HG03354 (cell line): ENCODE data around the gene KNL1.
A peak's percentile ranks its signal among the peaks of the same experiment; 100 is the strongest.
"Not testable (repeated sequence)": the region's sequence is repeated elsewhere in the genome, so short reads cannot be mapped to it uniquely, and the experiment has no call there.

Experiments used
- ATAC-seq: cut with Tn5 transposase; IDR thresholded peaks from one replicate; pipeline ENCODE4 v1.9.1; 2021; ENCODE audit warnings: mild to moderate bottlenecking; ENCODE audit not compliant: unreplicated experiment, poor library complexity, severe bottlenecking

The KNL1 gene

DNA sequence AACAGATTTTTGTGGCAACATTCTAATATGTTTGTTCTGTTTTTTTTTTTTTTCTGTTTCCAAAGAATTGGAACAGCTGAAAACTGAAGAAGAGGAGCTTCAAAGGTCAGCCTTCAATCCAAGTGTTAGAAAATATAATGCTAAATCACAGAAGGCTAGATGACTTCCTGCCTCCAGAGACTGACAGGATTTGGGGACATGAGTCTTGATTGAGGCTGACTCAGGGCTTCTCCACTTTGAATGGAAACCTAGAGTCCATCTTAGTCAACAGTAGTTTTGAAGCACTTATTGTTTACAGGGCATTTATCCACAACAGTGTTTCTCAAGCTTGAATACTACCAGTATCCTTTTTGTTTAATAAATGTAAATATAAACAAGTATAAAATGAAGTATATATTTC, 56.4 kb downstream of the KNL1 start:
- ATAC-seq, result no peak

DNA sequence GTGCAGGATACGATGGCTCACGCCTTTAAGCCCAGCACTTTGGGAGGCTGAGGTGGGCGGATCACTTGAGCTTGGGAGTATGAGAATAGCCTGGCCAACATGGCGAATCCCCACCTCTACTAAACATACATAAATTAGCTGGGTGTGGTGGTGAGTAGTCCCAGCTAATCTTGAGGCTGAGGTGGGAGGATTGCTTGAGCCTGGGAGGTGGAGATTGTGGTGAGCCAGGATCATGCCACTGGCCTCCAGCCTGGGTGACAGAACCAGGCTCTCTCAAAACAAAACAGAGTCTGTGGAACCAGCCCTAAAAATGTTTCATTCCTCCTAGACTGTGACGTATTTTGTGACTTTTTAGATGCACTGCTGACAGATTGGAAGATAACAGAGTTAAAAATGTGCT, 66.6 kb downstream of the KNL1 start:
- ATAC-seq, result no peak

DNA sequence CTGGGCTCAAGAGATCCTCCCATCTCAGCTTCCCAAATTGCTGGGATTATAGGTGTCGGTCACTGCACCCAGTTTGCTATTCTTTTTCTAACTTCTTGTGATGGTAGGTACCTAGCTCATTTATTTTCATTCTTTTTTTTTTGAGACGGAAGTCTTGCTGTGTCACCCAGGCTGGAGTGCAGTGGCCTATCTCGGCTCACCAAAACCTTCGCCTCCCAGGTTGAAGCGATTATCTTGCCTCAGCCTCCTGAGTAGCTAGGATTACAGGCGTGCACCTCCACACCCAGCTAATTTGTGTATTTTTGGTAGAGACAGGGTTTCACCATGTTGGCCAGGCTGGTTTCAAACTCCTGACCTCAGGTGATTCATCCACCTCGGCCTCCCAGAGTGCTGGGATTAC, 70.9 kb downstream of the KNL1 start:
- ATAC-seq, result no peak

DNA sequence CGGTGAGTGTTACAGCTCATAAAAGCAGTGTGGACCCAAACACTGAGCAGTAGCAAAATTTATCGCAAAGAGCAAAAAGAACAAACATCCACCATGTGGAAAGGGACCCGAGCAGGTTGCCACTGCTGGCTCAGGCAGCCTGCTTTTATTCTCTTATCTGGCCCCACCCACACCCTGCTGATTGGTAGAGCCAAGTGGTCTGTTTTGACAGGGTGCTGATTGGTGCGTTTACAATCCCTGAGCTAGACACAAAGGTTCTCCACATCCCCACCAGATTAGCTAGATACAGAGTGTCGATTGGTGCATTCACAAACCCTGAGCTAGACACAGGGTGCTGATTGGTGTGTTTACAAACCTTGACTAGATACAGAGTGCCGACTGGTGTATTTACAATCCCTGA, 82.2 kb downstream of the KNL1 start:
- not testable (repeated sequence) for ATAC-seq

DNA sequence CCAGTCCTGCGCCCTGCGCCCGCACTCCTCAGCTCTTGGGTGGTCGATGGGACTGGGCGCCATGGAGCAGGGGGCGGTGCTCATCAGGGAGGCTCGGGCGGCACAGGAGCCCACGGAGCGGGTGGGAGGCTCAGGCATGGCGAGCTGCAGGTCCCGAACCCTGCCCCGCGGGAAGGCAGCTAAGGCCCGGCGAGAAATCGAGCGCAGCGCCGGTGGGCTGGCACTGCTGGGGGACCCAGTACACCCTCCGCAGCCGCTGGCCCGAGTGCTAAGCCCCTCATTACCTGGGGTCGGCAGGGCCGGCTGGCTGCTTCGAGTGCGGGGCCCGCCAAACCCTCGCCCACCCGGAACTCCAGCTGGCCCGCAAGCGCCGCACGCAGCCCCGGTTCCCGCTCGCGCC, 82.9 kb downstream of the KNL1 start:
- ATAC-seq, result not testable (repeated sequence)

DNA sequence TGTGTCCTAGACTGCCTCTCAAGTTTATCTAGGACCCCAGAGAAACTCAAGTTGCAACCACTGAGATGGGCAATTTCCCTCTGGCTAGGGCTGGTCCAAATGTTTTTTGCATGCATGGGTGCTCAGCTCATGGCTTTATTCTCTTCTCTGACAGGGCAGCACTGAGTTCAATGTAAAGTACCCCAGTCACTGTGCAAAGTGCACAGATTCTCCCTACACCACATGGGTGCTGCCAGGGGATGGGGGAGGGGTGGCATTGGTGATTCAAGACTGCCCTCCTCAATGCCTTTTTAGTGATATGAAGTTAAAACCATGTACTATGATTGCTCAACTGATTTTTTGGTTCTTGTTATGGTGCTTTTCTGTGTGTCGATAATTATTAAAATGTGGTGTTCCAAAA, 86.1 kb downstream of the KNL1 start:
- no peak for ATAC-seq

DNA sequence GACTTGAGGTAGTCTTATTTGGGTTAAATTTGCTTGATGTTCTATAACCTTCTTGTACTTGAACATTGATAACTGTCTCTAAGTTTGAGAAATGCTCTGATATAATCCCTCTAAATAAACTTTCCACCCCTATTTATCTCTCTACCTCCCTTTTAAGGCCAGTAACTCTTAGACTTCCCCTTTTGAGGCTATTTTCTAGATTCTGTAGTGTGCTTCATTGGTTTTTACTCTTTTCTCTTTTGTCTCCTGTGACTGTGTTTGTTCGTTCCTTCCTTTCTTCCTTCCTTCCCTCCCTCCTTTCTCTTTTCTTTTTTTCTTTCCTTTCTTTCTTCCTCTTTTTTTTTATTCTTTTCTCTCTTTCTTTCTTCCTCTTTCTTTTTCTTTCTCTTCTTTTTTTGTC, 86.9 kb downstream of the KNL1 start:
- not testable (repeated sequence) for ATAC-seq

DNA sequence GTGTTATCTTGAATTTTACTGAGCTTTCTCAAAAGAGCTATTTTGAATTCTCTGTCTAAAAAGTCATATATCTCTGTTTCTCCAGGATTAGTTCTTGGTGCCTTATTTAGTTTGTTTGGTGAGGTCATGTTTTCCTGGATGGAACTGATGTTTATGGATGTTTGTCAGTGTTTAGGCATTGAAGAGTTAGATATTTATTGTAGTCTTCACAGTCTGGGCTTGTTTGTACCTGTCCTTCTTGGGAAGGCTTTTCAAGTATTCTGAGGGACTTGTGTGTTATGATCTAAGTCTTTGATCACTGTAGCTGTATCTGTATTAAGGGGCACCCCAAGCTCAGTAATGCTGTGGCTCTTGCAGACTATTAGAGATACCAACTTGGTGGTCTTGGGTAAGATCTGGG, 90.3 kb downstream of the KNL1 start:
- ATAC-seq, result no peak

DNA sequence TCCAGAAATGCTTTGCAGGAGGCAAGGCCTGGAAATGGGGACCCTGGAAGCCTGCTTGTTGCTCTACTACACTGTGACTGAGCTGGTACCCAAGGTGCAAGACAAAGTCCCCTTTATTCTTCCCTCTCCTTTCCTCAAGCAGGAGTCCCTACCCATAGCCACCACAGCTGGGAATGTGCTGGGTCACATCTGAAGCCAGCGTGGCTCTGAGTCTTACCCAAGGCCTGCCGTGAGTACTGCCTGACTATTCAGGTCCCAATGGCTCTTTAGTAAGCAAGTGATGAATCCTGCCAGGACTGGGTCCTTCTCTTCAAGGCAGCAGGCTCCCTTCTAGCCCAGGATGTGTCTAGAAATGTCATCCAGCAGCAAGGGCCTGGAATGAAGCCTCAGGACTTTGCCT, 91.3 kb downstream of the KNL1 start:
- no peak for ATAC-seq

DNA sequence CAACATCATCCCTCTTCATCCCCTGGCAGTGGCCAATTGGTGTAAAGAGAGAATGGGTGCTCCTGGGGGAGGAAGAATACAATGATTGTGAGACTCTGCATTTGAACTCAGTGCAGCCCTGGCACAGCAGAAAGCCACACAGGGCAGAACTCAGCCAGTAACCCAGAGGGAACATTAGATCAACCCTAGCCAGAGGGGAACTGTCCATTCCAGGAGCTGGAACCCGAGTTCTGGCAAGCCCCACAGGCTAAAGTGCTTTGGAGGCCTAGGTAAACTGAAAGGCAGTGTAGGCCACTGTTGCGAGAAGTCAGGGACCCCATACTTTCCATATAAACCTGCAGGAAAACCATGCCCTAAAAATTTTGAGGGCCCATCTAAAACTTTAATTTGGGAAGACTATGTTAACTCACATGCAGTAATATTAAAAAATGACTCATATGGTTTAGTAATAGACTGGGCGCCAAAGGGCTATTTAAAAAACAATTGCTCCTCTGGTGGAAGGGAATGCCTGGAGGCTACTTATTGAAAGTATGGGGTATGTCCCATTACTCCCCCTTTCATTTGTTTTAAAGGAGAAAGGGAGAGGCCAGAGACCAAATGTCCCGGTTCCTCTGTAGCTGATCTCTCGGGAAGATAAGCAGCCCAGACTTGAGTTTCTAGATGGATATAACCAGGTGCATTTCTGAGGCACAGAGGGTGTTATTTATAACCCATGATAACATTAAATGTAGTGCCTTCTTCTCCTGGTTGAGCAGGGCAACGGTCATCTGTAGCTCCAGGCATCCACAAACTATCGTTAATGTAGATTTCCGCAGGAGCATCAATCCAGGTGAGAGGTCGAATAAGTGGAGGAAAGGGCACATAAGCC, 95.1 kb downstream of the KNL1 start:
- no peak for ATAC-seq

DNA sequence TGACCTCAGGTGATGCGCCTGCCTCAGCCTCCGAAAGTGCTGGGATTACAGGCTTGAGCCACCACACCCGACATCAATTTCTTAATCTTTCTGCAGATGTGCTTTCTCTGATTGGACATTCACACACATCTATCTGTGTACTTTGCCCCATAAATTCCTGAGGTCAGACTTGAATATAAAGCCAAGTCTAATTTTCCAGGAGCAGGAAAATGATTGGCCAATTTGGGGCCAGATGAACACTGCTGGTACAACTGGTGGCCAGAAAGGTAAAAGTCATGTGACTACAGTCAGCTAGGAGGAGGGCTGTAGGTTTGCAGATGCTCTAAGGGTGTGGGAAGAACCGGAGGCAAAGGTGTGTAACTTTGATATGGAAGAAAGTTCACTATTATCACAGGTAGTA, 97.7 kb downstream of the KNL1 start:
- no peak for ATAC-seq

DNA sequence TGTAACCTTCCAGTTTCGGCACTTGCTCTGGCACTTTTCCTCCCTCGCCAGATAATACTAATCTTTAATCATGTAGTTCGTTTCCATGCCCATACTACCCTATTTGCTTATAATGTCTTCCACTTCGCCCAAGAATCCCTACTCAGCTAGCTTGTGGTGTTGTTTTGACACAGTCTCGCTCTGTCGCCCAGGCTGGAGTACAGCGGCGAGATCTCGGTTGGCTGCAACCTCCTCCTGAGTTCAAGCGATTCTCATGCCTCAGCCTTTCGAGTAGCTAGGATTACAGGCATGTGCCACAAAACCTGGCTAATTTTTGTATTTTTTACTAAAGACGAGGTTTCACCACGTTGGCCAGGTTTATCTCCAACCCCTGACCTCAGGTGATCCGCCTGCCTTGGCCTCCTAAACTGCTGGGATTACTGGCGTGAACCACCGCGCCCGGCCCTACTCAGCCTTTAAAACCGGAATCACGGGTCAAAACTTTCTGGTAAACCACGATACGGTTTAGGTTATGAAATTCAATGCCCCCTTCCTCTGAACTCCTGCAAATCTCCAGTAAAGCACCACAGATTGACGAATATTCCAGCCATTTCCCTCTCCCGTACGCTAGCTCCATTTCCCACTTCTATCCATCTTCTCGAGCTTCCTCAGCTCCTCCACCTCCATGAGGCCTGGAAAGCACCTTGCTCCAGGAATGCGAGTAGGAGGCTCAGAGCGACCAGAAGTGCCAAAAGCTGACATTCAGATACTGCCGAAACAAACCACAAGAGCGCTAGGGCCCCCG, 100.0 kb downstream of the KNL1 start:
- ATAC-seq, result peak; percentile 15

DNA sequence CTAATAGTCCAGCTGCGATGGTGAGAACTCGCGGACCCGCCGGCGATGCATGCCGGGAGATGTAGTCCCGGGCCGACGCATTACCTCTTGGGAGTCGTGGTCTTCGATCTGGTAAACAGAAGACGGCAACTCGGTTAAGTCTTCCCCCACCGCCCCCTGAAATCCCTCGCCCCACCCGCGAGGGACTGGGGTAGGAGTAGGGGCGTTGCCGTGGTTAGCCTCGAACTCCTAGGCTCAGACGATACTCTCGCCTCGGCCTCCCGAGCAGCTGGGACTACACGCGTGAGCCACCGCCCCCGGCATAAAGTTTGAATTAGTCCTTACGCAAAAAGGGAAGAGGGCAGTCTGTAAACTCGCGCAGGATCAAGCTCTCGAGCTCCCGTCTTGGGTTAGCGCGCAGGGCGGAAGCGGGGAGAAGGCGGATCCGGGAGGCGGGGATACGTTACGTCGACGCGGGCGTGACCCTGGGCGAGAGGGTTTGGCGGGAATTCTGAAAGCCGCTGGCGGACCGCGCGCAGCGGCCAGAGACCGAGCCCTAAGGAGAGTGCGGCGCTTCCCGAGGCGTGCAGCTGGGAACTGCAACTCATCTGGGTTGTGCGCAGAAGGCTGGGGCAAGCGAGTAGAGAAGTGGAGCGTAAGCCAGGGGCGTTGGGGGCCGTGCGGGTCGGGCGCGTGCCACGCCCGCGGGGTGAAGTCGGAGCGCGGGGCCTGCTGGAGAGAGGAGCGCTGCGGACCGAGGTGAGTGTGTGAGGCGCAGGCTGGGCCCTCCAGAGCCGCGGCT, 100.8 kb downstream of the KNL1 start, which contains the start of gene RAD51:
Gene RAD51 (plus strand): TSS at position 487 of the 781 bp plus-strand sequence. CDS start 3,585 bp downstream, outside the sequence.
- peak; percentile 90 for ATAC-seq

DNA sequence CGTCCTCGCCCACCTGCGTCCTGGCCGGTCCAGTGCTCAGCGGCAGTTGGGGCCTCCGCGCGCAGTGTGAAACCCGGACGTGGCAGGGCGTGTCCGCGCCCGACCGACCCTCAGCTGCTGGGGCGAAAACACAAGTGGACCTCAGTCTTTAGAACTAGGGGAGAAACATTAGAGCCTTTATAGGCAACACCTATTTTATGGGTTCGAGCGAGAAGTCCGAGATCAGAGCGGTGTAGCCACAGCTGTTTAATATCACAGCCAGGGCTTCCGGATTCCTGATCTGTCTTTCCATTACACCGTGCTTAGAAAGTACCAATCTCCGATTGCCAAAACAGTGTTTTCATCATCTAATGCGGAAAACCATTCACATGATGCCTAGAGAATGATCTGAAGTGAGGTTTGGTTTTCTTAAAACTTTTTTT, 101.4 kb downstream of the KNL1 start:
- peak; percentile 26 for ATAC-seq

DNA sequence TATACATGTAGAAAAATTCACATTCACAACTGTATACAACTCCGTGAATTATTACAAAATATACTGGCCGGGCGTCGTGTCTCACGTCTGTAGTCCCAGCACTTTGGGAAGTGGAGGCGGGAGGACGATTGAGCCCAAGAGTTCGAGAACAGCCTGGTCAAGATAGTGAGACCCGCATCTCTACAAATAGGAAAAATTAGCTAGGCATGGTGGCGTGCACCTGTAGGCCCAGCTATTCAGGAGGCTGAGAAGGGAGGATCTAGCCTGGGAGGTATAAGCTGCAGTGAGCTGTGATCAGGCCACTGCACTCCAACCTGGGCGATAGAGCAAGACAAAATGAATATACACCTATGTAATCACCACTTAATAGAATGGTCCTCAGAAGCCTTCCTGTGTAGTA, 102.2 kb downstream of the KNL1 start:
- no peak for ATAC-seq

DNA sequence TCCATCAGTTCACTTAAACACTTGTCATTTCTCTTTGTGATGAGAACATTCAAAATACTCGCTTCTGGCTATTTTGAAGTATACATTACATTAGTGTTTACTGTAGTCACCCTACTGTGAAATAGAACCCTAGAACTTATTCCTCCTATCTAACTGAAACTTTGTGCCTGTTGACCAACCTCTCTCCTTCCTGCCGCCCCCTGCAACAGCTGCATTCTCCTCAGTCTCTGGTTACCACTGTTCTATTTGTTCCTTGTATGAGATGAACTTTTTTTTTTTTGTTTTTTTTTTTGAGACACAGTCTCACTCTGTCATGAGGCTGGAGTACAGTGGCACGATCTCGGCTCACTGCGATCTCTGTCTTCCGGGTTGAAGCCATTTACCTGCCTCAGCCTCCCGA, 103.9 kb downstream of the KNL1 start:
- ATAC-seq, result no peak

DNA sequence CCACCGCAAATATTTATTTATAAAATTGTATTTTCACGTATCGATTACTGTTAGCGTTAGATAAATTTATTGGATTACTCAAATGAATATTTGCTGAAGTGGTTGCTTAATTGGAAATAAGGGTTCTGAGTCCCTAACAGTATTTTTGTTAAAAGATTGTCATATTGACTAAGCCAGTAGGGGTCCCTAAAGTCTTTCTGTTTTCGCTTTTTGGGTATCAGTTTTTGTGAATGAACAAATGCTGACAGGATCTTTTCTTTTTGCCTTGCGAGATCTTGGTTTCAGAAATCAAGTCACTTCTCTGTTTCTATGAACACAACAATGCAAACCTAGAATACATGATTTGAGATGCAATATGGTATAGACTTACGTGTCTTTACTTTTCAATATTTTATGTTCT, 108.0 kb downstream of the KNL1 start:
- no peak for ATAC-seq

DNA sequence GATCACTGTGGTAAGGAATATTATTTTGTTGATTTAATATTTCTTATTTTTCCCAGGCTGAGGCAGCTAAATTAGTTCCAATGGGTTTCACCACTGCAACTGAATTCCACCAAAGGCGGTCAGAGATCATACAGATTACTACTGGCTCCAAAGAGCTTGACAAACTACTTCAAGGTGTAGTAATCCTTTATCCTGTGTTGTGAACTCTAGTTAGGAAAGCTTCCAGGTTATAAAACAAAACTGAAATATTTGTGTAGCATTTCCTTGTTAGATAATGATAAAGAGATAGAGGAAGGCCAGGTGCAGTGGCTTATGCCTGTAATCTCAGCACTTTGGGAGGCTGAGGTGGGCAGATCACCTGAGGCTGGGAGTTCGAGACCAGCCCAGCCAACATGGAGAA, 112.1 kb downstream of the KNL1 start:
- ATAC-seq, result no peak
